HG02678 (cell line): Measurements from ENCODE around the gene MEDAG.

Experiments used
- ATAC-seq: cut with Tn5 transposase; IDR thresholded peaks from one replicate; pipeline ENCODE4 v1.9.1; 2021; ENCODE audit warnings: mild to moderate bottlenecking, moderate library complexity; ENCODE audit not compliant: unreplicated experiment

The MEDAG gene

DNA sequence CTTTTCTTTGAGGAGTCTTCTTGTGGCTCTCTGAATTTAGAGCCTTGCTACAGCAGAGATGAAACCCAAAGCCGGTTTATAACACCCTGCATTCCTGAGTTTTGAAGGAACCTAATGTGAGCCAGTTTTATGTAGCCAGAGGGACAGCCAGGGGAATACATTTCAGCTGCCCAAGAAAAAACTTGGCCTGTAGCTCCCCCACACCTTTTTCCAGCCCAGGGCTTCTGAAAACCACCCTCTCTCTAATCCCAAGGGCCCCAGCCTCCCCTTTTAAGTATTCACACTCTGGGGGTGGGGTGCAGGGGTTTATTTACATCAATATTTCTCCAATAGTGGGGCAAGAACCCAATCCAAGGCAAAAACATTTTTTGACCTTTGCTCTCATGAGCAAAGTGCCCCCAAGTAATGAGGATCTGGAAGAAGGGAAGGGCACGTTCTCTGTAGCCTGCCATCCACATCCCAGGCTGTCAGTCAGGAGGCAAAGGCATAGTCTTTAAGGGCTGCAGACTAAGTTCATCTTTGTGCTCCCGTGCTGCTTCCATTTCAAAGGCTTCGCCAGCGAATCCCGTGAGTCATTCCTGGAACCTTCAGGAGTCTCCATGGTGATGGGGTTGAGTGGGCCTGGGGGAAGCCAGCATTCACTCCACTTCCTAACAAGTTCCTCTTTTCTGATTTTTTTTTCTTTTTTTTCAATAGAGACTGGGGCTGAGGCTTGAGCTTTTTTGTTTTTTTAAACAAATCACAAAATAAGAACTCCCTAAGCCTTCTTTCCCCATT is 33.2 kb upstream of the MEDAG start:
- no peak for ATAC-seq

GRCh38 chr13:30873499-30873898 is 32.6 kb upstream of the MEDAG start:
- no peak for ATAC-seq

DNA sequence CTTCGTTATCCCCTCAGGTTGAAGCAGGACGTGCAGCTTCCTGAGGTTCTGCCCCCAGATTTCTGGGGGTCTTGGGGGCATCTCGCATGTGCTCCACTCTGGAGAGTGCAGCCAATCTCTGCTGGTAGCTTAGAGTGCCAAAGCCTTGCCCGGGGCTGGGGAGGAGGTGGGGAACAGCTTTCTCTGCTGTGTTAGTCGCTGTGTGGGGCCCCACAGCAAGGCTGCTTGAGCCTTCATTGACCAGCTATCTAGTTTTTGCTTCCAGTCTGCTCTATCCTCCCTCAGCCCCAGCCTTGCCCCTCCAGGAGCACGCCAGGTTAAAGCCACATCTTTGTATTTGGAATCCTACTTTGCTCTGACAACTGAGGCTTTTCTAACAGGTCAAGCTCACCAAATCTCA is 32.0 kb upstream of the MEDAG start:
- no peak for ATAC-seq

GRCh38 chr13:30874561-30874960 is 31.5 kb upstream of the MEDAG start:
- ATAC-seq, result no peak

DNA sequence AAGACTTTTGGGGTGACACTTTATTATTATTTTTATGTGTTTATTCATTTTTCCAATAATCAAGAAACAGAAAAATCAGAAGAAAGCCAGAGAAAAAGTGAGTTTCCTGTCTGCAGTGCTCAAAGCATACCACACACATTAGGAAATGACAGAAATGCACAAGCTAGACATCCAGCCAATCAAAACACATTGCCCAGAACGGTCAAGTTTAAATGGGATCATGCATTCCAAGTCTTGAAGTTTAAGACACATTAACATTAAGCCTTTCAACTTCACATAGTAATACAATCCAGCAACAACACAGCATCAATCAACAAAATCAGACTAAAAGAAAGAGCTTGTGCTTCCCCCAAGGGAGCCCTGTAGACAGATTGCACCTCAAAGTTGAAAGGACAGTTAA is 28.7 kb upstream of the MEDAG start:
- no peak for ATAC-seq

GRCh38 chr13:30880151-30880855 is 25.8 kb upstream of the MEDAG start:
- ATAC-seq, result no peak

GRCh38 chr13:30880856-30881155 is 25.3 kb upstream of the MEDAG start:
- ATAC-seq, result no peak

DNA sequence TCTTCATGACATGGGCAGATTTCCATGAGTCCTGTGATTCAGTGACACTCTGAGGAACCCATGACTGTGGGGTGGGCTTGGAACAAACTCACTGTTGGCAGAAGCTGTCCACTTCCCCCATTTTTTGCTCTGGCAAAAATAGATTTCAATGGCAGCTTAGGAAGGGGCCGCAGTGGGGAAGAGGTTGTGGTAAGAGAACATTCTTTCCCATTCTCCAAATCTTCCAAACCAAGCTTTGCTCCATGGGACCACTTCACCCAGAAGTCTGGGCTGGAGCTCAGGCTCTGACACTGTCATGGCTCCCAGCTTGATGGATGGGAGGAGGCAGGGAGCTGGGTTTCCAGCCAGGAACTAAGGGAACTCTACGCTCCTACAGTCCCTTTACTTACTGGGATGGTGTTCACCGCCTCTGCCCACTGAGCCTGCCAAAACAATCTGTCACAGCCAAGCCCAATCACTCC is 24.9 kb upstream of the MEDAG start:
- no peak for ATAC-seq

GRCh38 chr13:30882026-30882850 is 23.8 kb upstream of the MEDAG start:
- ATAC-seq, result no peak

- ATAC-seq, result no peak
Observed at GRCh38 chr13:30882996-30883766, 22.9 kb upstream of the MEDAG start.

DNA sequence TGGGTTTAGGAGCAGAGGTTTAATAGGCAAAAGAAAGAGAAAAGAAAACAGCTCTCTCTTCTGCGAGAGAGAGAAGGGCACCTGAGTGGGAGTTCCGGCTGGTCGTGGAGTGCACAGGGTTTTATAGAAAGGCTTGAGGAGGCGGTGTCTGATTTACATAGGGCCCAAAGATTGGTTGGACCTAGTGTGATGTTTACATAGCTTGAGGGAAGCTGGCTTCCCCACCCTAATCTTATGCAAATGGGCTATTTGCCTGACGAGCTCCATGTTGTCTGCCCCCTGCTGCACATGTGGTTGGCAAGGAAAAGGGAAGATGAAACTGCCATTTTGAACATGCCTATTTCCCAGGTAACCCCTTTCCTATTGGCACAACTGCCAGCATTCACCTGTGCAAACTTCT is 21.5 kb upstream of the MEDAG start:
- no peak for ATAC-seq

GRCh38 chr13:30889196-30889690 is 16.8 kb upstream of the MEDAG start:
- no peak for ATAC-seq

DNA sequence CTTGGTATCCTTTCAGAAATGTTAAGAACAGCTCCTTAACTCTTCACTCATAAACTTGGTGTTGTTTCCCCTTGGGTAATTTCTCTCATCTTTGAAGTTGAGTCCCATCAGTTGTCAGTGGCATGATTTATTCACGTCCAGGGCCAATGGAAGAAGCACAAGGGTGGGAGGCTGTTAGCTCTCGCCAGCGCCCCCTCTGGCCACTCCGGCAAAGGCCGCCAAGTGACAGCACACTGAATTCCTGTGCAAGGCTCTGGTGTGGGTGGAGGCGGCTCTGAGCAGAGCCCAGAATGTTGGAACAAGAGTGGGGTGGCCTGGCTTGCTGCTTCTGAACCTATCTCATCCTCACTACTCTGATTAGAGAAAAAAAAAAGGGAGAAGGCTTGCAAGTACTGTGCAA is 13.1 kb upstream of the MEDAG start:
- ATAC-seq, result no peak

- ATAC-seq, result no peak
Observed at GRCh38 chr13:30895773-30896172, 10.3 kb upstream of the MEDAG start.

GRCh38 chr13:30898070-30898469 is 8.0 kb upstream of the MEDAG start:
- no peak for ATAC-seq

GRCh38 chr13:30898678-30899241 is 7.3 kb upstream of the MEDAG start:
- ATAC-seq, result no peak

DNA sequence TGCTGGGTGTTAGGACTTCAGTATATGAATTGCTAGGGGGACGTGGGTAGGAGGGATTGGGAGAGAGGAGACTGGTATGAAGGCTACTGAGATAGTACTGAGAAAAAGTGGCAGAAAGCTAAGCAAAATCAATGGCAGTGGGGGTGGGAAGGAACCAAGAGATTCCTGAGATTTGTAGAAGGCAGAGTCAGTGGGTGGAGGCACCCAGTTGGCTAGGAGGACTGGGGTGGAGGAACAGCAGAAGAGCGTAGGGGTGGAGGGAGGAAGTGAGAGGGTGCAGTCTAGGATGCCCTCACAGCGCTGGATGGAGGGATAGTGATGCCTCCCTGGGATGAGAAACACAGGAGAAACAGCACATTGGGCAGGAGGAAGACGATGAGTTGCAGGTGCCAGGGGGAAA is 5.6 kb upstream of the MEDAG start:
- ATAC-seq, result no peak

GRCh38 chr13:30900952-30901749 is 4.9 kb upstream of the MEDAG start:
- ATAC-seq, result no peak

GRCh38 chr13:30904043-30904442 is 2.0 kb upstream of the MEDAG start:
- ATAC-seq, result no peak
